GM12865 (cell line): ENCODE data around the gene KDM5A.

Experiments
- DNase-seq: peaks from one replicate; pipeline ENCODE4 v3.0.0; 2010; ENCODE audit warnings: low read depth
- H3K4me3 ChIP-seq: 2 replicates; pipeline ENCODE4 v1.5.1; 2011; ENCODE audit warnings: mild to moderate bottlenecking, low read depth, low read length, control low read depth
- TF ChIP-seq, protein P1 (sequence below): IDR thresholded peaks from 2 replicates; pipeline ENCODE4 v1.5.1; 2011; ENCODE audit warnings: low read length, control low read depth, low read depth, inconsistent platforms; ENCODE audit not compliant: insufficient read depth; ENCODE audit errors: missing control alignments

The KDM5A gene

GRCh38 chr12:265096-265495 lies 124.0 kb downstream of the KDM5A start:
- DNase-seq, result no peak
- TF ChIP-seq, protein P1, sequence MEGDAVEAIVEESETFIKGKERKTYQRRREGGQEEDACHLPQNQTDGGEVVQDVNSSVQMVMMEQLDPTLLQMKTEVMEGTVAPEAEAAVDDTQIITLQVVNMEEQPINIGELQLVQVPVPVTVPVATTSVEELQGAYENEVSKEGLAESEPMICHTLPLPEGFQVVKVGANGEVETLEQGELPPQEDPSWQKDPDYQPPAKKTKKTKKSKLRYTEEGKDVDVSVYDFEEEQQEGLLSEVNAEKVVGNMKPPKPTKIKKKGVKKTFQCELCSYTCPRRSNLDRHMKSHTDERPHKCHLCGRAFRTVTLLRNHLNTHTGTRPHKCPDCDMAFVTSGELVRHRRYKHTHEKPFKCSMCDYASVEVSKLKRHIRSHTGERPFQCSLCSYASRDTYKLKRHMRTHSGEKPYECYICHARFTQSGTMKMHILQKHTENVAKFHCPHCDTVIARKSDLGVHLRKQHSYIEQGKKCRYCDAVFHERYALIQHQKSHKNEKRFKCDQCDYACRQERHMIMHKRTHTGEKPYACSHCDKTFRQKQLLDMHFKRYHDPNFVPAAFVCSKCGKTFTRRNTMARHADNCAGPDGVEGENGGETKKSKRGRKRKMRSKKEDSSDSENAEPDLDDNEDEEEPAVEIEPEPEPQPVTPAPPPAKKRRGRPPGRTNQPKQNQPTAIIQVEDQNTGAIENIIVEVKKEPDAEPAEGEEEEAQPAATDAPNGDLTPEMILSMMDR, result no peak
- no peak overlapping the region for H3K4me3 ChIP-seq

DNA sequence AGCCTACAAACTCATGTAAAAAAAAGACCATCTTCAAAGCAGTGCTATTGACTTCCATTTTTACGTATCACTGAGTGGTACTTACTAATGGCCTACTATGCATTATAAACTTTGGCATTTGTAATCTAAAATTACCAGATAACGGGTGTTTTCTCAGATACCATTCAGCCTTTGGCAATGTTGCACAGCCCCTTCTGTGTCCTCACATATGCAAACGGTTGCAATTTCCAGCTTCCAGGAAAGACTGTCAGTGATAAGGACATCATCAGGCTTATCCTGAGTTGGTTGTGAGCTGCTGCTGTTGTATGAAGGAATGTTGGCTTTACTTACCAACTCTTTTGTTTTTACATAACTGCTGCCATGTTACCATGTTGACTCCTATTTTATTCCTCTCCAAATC lies 124.9 kb downstream of the KDM5A start:
- no peak for DNase-seq
- H3K4me3 ChIP-seq, result no peak overlapping the region
- TF ChIP-seq, protein P1, result no peak

GRCh38 chr12:263574-263973 lies 125.5 kb downstream of the KDM5A start:
- no peak for DNase-seq
- no peak overlapping the region for H3K4me3 ChIP-seq
- TF ChIP-seq, protein P1, result no peak

DNA sequence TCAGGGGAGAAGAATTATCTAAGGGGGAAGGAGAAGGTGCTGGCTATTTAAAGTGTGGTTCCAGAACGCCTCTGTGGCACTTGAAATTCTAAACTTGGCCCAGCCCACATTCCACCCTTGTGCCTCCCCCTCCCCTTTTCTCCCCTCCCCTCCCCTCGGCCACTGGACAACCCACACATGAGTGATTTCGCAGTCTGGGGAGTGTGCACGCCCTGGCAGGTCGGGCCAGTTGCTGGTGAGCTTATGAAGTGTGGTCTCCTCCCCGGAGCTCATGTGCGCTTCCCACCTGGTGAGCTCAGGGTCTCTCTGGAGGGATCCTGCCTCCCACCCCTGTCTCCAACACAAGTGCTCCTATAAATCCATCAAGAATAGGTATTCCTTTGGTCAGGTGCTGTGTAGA lies 126.3 kb downstream of the KDM5A start, which contains the start of gene SLC6A13:
SLC6A13 (minus strand) TSS at position 20 of the 400 bp plus-strand sequence. CDS start 2,784 bp downstream, outside the sequence.
- TF ChIP-seq, protein P1, result no peak
- no peak within 1 kb of the TSS for H3K4me3 ChIP-seq
- no peak for DNase-seq

- TF ChIP-seq, protein P1, result no peak
- no peak for DNase-seq
- no peak overlapping the region for H3K4me3 ChIP-seq
These were observed 127.0 kb downstream of the KDM5A start for GRCh38 chr12:262113-262512.

- no peak overlapping the region for H3K4me3 ChIP-seq
- no peak for DNase-seq
- TF ChIP-seq, protein P1, result no peak
These were observed 131.4 kb downstream of the KDM5A start for GRCh38 chr12:257521-258321.

DNA sequence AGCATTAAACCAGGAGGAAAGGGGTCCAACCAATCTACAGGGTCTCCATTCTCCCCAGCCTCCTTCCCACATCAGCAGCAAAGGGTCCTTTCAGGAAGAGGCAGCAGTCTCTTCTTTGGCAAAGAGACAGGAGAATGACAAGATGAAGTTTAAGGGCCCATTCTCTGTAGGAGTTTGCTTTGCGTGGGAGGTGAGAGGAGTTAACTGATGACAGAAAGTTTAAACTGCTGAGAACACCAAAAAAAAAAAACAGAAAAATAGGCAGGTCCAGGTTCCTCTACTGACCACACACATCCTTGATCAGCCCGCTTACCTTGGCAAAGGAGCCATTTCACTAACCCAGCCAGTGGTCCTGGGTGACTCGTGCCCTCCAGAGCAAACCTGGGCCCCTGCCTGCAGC lies 132.2 kb downstream of the KDM5A start:
- no peak for DNase-seq
- H3K4me3 ChIP-seq, result no peak overlapping the region
- TF ChIP-seq, protein P1, result no peak
